GM18511 (cell line): Measurements from ENCODE around the gene ADGRD1.

Experiments used
- ATAC-seq: cut with Tn5 transposase; IDR thresholded peaks from one replicate; pipeline ENCODE4 v1.9.1; 2021; ENCODE audit warnings: mild to moderate bottlenecking, moderate library complexity; ENCODE audit not compliant: unreplicated experiment

Gene ADGRD1

DNA sequence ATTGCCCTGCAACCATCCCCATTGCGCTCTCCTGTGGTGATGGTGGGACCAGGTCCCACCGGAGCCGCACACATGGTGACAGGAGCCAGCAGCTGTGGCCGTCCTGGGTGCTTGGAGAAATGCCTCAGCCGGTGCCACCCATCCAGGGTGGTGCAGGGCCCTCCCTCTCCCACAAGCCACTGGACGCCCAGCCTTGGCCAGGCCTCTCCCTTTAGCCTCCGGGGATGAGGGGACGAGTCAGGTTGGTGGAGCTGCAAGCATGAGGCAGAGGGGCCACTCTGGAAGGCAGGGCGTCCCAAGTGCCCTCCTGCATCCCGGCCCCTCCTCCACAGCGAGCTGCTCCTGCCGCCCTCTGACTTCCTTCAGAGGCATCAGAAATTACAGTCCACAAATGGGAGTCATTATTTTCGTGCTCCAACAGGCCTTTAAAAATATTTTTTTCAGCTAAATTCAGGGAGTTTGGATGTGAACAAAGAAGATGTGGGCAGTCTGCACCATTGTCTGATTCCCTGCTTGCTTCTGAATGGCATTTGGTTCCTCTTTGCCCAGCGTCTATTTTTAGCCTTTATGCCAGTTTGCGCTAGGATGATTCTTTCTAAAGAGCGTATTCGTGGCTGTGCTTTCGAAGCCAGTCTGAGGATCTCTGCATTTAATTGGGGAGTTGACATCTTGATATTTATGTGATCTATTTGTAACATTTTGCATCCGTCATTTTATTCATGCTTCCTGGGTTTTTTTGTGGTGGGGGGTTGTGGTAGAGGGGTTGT, 189.4 kb downstream of the ADGRD1 start:
- ATAC-seq, result no peak

DNA sequence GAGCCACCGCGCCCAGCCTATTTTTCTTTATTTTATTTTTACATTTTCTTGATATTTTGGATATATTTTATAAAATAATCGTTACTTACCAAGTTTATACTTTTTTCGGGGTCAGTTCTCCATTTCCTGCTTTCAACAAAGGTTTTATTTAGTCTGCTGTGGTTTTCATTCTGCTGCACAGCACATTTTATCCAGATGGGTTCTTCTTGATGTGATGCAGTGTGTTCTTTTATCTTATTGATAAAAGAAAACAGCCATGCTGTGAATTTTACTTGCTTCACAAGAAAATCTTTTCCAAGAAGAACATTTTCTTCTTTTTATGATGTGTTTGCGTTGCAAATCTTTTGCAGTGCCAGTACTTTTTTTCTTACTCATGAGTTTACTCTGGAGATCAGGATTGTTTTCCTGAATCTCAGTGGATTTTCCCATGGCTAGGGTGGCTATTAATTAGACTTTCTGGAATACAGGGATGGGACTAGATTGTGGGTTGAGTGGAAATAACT, 192.5 kb downstream of the ADGRD1 start:
- ATAC-seq, result no peak

DNA sequence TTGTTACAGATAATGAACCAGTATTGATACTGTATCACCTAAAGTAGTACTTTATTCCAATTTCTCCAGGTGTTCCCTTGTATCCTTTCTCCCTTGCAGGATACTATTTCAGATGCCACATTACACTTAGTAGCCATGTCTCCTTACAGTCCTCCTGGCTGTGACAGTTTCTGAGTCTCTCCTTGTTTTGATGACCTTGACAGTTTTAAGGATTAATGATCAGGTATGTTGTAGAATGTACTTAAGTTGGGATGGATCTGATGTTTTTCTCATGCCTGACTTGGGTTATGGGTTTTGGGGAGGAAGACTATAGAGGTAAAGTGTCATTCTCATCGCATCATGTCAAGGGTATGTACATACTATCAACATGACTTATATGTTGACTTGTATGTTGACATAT, 193.6 kb downstream of the ADGRD1 start:
- ATAC-seq, result no peak

DNA sequence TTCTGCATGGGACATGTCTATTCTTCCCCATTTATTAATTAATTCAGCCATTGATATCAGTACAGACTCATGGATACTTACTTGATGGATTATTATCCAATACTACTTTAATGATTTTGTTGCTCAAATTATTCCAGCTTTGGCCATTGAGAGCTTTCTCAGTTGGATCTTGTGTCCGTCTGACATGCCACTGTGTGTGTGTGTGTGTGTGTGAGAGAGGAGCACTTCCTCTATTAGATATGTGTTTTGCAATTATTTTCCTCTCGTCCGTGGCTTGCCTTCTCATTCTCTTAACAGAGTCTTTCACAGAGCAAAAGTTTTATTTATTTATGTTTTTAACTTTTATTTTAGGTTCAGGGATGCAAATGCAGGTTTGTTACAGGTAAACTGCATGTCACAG, 194.2 kb downstream of the ADGRD1 start:
- ATAC-seq, result no peak

DNA sequence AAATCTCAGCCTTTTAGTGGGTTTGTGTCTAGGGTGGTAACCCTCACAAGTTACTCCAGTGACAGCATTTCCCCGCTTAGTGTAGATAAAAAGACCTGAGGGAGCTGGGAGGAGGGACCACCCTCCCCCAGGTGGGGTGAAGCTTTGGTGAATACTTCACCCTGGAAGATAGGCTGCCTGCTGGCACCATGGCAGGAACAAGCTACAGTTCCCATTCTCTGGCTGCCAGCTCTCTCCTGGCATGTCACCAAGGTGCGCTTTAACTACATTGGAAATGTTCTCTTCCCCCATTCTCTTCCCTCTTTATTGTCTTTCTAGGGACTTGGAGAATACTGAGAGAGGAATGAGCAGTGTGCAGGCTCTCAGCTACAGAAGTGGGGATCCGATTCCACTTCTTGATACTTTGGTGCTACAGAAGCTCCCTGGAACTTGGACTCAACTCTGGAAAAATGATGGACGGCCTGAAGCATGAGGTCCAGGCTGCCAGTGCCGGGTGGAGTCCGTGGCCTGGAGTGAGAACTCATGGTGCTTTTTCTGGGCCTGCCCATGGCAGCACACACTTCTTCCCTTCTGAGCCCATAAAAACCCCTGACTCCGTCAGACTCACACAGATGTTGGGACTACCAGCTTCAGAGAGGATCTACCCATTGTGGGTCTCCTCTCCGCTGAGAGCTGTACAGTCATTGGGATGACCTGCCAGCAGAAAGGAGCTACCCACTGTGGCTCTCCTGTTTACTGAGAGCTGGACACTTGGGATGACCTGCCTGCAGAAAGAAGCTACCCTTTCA, 198.0 kb downstream of the ADGRD1 start:
- ATAC-seq, result no peak

DNA sequence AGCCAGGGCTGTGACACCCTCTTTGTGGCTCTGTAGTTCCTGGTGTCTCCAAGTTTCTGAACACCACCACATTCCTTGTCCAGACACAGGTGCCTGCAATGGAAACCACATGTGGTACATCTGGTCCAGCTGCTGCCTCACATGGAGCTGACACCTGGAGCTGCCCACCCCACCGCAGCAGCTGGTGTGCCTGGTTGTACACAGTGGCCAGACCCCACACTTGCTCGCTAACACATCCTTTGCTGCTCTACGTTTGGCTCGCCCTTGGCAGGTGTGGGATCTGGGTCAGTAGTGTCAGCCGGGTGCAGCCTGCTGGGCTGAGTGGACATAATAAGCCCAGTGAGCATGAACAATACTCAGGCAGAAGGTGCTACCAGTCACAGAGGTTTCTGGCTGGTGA, 198.9 kb downstream of the ADGRD1 start:
- no peak for ATAC-seq

DNA sequence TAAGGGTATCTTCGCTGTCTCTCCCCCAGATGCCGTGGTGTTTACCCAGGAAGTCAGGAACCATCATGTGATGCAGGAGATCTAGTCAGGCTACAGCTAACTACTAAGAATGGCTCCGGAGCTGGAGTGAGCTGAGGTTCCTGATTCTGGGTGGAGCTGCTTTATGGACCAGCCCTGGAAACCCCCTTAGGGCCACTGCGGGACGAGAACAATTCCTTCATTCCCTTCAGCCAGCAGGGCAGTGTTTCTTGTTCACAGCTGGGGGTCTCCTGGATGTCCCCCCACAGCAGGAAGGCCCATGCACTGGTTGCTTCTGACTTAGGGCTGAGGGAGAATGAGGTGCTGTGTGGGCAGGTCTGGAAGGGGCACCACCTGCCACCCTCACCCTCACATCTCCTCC, 199.3 kb downstream of the ADGRD1 start:
- no peak for ATAC-seq

DNA sequence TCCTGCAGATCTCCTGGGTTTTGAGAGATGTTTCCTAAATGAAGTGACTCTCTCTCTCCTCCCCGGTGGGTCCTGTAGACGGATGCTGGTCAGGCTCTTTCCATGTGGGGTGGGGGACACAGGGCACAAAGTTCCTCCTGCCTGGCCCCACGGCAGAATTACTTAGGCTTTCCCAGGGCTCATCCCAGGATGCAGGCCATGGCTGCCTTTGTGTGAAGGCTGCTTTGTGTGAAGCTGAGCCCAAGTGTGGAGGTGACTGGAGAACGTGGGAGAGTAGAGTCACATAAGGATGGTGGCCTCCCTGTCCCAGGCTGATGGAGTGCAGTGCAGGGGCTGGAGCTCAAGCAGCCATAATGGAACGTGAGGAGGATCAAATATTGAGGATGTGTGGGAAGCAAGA, 200.2 kb downstream of the ADGRD1 start:
- no peak for ATAC-seq

DNA sequence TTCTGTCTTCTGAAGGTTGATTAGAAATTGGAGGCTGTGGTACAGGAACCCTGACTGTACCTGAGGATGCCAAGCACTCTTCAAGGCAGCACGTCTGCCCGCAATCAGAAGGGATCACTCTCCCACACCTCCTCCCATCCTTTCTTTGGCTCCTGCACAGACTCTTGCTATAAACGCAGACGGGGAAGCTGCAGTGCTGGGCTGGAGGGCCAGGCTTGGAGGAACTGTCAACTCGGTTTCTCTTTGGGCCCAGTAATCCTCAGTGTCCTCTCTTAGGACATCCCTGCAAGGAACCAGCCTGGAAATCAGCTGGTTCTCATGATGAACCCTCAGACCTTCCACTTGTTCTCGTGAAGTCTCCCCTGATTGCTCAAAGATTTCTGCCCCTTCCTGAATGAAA, 201.4 kb downstream of the ADGRD1 start:
- ATAC-seq, result no peak

DNA sequence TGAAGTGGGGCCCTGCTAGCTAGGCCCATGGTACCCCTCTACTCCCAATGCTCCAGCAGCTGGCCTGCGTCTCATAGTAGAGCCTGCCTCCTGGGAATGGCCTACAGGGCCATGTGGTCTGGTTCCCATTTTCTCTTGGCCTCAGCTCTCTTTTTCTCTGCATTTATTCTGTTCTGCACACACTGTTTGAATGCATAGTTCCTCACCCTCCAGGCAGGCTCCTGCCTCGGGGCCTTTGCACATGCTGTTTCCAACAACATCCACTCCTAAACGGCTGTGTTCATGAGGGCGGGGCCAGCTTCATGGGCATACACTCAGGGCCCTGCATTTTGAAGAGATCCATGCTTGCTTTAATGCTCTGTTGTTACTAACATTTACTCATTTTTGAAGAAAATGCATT, 204.0 kb downstream of the ADGRD1 start:
- no peak for ATAC-seq

DNA sequence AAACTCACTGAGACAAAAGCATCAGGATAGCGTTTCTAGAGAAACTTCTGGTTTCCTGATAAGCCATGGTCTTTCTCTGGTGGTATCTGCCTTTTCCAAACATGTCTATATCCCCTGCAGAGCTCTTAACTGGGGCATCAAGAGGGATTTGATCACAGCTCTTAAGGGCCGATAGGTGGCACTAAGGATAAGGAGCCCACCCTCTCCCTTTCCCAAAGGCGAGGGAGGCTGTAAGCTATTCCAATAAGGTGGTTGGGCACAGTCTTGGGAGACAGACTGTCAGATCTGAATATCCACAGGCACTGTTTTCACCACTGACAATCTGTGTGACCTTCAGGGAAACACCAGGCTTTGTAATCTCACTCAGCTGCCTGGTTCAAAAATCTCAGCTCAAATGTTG, 206.0 kb downstream of the ADGRD1 start:
- ATAC-seq, result no peak

DNA sequence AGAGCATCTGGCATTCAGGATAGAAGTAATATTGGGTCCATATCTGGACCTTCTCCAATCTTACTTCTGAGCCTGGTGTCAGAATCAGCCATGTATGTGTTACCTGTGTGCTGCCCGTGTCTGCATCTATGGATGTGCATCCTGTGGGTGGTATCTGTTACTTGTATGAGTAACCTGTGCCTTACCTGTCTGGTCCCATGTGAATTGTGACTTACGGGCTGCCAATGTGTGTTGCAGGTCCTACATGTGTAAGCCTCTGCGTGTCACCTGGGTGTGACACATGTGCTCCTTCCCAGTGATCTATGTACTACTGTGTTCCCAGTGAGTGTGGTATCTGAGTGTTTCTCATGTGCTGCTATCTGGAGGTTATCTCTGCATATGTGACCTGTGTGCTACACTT, 208.4 kb downstream of the ADGRD1 start:
- ATAC-seq, result no peak

DNA sequence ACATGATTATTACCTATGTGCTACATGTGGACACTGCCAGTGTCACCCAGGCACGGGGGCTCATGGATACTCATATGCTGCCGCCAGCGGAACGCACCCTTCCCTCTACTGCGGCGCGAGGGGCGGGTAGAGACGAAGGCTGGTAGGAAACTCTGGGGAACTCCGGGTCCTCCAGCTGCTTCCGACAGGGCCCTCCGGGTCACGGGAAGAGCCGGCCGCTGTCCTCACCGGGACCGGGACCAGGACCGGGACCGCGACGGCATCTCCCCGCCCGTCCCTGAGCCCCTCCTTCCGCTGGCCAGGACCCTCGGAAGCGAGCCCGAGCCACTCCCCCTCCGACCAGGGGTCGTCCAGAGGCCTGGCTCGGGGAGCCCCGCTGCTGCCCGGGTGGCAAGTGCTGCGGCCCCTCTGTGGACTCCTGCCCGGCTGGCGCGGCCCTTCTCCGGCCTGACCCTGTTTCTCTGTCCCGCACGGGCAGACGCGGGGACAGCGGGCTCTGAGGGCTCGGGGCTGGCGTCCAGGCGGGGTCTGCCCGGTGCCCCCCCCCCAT, 209.6 kb downstream of the ADGRD1 start:
- ATAC-seq, result no peak

DNA sequence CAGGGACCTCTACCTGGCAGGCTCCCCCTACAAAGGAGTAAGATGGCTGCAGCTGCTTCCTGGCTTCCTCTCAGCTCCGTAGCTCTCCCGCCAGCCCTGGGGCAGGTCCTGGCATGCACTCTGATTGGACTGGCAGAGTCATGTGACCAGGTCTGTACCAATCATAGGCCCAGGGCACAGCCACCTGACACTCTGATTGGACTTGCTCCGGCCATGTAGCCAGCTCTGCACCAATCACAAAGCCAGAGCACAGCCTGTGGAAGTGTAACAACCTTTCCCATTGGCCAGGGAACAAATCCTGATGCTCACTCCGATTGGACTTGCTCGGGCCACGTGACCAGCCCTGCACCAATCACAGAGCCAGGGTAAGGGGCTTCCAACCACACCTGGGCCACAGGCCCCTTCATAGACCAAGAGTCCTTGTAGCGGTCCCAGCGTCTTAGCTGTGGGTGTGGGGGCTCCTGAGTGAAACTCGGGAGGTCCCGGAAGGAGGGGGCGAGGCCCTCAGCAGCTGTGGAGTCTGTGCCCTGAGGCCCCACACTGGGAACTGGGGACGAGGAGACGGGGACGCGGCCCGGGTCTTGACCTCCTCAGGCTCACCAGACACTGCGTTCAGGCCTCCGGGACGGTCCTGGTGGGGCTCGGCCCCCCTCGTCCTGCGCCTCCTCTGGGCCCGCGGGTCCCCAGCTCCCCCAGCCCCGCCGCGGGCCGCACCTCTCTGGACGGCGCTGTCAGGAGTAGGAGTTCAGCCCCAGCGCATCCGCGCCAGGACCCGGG, 210.6 kb downstream of the ADGRD1 start:
- no peak for ATAC-seq

DNA sequence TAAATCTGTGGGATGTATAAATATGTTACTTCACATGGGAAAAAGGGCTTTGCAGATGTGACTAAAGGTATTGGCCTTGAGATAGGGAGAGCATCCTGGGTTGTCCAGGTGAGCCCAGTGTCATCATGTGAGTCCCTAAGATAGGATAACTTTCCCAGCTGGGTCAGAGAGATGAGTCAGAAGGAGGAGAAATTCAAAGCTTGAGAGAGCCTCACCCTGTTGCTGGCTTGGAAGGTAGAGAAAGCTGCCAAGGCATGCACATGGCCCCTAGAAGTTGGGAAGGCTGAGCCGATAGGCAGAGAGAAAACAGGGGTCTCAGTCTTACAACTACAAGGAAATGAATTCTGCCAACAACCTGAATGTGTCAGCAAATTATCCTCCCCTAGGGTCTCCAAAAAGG, 213.0 kb downstream of the ADGRD1 start:
- no peak for ATAC-seq

DNA sequence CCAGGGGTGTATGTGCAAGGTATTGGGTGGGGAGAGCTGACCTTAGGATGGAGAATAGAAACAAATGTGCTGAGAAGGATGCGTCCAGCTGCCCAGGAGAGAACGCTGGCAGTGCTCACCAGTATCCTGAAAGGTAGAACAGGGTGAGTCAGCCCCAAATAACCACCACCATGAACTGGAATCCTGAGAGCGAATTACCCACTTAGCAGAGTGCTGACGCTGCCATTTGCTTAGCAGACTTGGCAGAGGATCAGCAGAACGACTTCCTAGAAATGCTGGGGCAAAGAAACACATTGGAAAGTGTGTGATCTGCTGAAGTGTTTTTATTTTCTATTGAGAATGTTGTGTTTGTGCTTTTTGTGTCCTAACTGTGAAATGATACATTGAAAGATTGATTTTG, 213.6 kb downstream of the ADGRD1 start:
- no peak for ATAC-seq

DNA sequence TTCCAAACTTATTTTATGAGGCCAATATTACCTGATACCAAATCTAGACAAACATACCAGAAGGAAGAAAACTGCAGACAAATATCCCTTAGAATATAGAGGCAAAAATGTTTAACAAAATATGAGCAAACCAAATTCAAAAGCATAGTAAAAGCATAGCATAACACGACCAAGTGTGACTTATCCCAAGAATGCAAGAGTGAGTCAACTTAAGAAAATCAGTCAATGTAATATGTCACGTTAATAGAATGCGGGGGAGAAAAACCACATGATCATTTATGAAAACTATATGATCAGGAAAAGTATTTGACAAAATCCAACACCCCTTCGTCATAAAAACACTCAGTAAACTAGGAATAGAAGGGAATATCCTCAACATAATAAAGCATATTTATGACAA, 217.3 kb downstream of the ADGRD1 start:
- ATAC-seq, result no peak

DNA sequence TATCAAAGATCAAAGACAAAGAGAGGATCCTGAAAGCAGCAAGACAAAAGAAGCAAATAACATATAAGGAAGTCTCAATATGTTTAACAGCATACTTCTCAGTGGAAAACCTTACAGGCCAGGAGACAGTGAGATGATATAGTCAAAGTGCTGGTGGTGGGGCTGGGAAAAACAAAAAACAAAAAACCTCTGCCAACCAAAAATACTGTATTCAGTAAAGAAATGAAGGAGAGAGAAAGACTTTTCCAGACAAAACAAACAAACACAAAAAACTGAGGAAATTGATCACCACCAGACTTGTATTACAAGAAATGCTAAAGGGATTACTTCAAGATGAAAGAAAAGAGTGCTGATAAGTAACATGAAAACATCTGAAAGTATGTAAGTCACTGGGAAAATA, 221.2 kb downstream of the ADGRD1 start:
- ATAC-seq, result no peak

DNA sequence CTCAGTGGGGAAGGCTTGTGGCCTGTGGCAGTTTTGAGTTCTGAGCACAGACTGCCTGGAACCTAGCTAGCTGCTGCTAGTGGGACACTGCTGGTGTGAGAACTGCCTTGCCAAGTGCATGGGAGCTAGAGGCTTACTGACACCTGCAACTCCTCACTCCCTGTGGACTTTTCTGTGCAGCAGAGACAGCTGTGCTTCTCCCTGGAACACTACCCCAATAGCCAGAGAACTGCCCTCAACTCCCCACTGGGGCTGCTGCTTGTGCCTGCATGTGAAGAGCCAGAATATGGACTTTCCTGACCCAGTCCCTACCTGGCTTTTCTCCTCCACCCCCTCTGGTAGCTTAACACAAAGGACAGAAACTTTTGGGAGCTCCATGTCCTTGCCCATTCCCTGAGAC, 222.6 kb downstream of the ADGRD1 start:
- no peak for ATAC-seq

DNA sequence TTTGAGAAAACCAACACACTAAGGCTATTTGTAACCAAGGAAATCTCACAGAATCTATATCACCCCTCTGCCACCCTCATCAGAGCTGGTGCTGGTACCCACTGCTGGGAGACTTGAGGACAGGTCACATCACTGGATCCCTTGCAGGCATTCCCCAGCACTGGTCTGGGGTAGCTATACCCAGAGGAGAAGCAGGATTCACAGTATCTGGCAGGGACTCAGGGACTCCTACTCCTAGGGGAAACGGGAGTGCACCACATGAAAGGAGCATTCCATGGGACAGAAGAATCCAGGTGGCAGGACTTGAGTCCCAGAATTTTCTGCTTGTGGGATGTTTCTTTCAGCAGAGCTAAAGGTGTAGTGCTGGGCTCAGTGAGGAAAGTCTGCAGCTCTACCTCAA, 223.2 kb downstream of the ADGRD1 start:
- no peak for ATAC-seq

DNA sequence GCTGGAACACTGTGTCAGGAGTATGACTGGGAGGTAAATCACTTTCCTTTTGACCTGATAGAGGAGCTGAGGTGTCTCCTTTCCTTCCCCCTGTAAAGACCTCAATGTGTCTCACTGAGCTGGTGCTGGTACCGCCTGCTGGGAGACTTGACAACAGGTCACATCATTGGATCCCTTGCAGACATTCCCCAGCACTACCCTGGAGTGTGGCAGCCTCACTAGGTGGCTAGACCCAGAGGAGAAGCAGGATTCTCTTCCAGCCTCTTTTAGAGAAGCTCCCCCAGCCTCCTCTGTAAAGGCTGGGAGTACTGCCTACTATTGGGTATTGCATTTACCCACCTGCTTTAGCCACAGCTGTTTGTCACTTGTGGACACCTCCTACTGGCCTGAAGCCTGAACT, 223.9 kb downstream of the ADGRD1 start:
- ATAC-seq, result no peak
